RWPE1 (cell line): ENCODE results near the gene DENND1A.

Source experiments
- CTCF ChIA-PET: fragments of 350-600 bp; sonication (Branson Sonifier 250); formaldehyde crosslinking; extraction: SDS; loops from one replicate; lab custom pipeline; 2021; lab: Yijun Ruan, JAX
- POLR2A ChIA-PET: fragments of 400-600 bp; formaldehyde crosslinking; extraction: SDS; loops from one replicate; lab custom pipeline; 2020; ENCODE audit warnings: antibody characterized with exemption; ENCODE audit not compliant: low non-redundant PET; lab: Yijun Ruan, JAX
- DNase-seq: peaks from one replicate; pipeline ENCODE4 v3.0.0; 2012; ENCODE audit warnings: low spot score
- H3K27ac ChIP-seq: fragments of 450-650 bp; 2 replicates; pipeline ENCODE4 v1.5.1; 2017
- TF ChIP-seq, protein P1 (sequence below): fragments of 450-650 bp; conservative IDR thresholded peaks from 2 replicates; pipeline ENCODE4 v1.5.1; 2017; ENCODE audit warnings: low read depth, mild to moderate bottlenecking

DENND1A gene

DNA sequence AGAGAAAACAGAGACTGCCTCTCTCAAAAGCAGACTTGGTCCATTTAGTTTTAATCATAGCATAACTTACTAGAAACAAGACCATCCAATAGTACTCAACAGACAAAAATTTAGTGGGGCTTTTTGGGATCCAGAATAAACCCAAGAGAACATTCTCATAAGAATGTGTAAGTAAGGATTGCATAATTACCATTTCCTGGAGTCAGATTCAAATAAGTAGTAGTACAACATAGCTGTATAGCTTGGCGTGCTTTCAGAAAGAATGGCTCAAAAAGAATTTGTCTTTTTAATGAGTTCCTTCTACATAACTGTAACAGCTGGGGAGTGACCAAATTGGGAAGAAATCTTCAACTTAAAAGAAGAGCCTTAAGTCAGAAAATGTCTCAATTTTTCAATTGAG lies 145.4 kb downstream of the DENND1A start:
- POLR2A ChIA-PET = no interaction called here
- CTCF ChIA-PET = no interaction called here
- H3K27ac ChIP-seq = no peak overlapping the region
- DNase-seq = no peak
- TF ChIP-seq, protein P1, sequence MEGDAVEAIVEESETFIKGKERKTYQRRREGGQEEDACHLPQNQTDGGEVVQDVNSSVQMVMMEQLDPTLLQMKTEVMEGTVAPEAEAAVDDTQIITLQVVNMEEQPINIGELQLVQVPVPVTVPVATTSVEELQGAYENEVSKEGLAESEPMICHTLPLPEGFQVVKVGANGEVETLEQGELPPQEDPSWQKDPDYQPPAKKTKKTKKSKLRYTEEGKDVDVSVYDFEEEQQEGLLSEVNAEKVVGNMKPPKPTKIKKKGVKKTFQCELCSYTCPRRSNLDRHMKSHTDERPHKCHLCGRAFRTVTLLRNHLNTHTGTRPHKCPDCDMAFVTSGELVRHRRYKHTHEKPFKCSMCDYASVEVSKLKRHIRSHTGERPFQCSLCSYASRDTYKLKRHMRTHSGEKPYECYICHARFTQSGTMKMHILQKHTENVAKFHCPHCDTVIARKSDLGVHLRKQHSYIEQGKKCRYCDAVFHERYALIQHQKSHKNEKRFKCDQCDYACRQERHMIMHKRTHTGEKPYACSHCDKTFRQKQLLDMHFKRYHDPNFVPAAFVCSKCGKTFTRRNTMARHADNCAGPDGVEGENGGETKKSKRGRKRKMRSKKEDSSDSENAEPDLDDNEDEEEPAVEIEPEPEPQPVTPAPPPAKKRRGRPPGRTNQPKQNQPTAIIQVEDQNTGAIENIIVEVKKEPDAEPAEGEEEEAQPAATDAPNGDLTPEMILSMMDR = no peak

DNA sequence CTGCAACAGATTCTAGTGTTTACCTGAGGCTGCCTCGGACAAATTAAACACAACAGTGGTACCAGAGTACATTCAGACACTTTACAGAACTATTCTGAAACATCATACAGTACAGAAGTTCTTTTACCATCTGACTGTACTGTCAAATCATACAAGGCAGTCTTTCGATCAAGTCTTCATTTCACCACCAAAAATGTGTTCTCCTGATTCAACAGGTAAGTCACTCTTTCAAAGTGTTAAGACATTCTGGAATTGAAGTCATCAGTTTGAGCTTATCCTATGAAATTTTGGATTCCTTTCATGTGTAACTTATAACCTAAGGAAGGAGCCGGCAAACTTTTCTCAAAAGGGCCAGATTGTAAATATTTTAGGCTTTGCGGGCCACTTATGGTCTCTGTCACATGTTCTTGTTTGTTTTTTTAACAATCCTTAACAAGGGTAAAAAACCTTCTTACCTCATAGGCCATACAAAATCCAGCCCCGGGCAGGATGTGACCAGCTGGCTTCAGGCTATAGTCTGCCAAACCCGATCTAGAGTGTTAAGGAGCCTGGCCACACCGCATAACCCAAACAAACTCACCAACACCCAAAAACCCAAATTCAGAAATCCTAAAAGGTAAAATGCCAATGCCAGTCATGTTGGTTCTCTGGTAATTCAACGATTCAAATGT lies 151.6 kb downstream of the DENND1A start:
- ChIA-PET CTCF (interaction anchor here (0.5 kb wide), 1 partner anchor 19 kb away, joined by 5 read pairs; no protein-coding TSS in a partner anchor), POLR2A (no interaction called here)
- H3K27ac ChIP-seq = no peak overlapping the region
- no peak for DNase-seq
- TF ChIP-seq, protein P1 = no peak

DNA sequence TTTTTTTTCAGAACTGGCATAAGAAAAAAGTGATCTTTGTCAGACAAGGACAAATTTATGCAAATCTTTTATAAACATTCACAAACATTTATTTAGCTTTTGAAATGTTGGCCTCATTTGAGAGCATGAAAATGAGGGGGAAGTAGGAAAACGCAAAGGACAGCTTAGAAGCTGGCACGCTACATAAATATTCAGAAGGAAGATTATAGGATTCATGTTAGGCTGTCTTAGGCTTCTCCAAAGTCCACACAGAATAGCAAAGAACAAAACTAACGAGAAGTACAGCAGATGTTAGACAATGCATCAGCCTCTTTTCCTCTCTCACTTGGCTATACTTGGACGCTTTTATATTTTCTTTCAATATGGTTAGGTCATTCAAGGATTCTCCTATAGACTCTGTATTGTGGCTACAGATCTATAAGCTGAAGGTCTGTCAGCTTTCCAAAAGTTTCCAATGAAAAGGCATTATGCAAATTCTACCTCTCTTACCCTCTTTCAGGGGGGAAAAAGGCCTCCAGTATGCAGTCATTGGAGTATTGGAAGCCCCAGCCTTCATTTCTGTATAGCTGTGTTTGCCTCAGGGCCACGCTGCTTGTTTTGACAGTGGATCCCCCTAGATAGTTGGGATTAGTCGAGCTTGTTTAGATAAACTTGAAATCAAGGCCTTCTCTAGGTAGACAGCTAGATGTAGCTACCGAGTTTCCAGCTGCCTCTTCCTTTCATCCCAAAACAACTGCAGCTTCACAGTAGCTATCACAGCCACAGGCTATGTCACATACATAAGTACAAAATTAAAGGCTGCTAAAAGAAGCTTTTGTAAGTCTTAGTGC lies 153.0 kb downstream of the DENND1A start:
- CTCF ChIA-PET = no interaction called here
- no peak for DNase-seq
- H3K27ac ChIP-seq = no peak overlapping the region
- POLR2A ChIA-PET = no interaction called here
- TF ChIP-seq, protein P1 = no peak

DNA sequence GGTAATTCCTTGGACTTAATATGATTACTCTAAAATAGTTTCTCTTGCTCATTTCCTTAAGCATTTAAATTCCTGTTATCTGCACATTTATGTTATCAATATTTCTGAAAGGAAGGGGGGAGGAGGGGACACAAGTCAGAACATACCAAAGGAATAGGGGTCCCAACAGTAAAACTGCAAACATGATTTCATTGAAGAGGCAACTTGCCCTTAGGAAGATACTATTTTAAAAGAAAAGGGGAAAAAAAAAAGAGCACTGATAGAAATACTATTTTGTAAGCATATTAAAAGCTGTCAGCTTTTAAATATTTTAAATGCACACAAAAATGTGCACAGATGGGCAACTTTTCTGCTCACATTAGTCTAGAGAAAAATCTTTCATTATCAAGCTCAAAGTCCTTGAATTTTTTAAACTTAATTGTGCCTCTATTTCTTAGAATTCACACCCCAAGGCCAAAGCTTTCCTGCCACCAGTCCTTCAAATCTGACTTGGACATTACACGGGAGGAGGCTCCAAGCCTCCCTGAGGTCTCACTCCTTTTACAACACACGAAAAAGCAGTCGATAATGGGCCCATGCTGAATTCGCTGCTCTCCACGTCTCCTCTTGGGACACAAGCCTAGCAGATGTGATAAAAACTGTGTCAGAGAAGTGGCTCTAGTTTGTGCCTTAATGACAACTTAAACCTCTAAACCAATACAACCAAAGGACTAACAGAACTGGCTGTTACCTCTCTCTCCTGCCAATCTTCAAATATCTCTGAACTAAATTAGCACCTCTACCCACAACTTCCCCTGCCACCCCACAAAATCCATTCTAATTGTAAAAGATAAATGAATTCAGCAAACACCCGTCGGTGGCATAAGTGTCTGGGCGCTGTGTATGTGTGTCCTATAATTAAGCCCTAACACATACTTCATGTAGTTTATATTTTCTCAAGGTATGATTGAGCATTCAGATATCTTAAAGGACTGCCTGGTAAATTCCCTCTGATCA lies 154.3 kb downstream of the DENND1A start:
- CTCF ChIA-PET = no interaction called here
- POLR2A ChIA-PET = no interaction called here
- TF ChIP-seq, protein P1 = no peak
- DNase-seq = no peak
- H3K27ac ChIP-seq = no peak overlapping the region

DNA sequence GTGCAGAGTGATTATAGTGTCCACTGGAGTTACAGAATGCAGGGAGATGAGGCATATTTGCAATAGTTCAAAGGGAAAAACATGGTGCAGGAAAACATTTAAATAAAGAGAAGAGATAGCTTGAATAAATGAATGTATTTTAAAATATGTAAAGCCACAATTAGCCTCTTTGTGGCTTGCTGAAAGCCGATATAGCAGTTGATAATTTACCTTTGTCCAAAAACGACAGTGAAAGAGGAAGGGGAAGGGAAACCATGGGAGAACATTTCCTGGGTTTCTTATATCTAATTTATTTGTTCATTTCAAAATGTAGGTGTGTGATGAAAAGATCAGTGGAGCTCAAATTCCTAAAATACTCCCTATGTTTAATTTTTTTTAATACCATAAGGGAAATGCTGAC lies 156.1 kb downstream of the DENND1A start:
- H3K27ac ChIP-seq = no peak overlapping the region
- POLR2A ChIA-PET = no interaction called here

More for the DNA sequence above, 156.1 kb downstream of the DENND1A start:
- TF ChIP-seq, protein P1 = no peak
- DNase-seq = no peak
- CTCF ChIA-PET = no interaction called here
